Fibroblast of the aortic adventitia (primary cell): ENCODE measurements around the gene SKIL. TPM values are rescaled to one million over a fixed set of nuclear protein-coding genes. Genes with fewer than 3 reads are reported as not detected.

ENCODE experiments used
- DNase-seq: peaks from one replicate; pipeline ENCODE4 v3.0.0-alpha.2; 2010; ENCODE audit warnings: low read depth
- H3K4me3 ChIP-seq: 2 replicates; pipeline ENCODE4 v1.5.1; 2011; ENCODE audit warnings: low read depth, mild to moderate bottlenecking, control low read depth, low read length, moderate library complexity
- CTCF ChIP-seq: IDR thresholded peaks from 2 replicates; pipeline ENCODE4 v1.5.1; 2011; ENCODE audit warnings: mild to moderate bottlenecking, low read length, control low read depth, inconsistent platforms; ENCODE audit not compliant: insufficient read depth
- total RNA-seq: library from RNA; depleted of rRNA; stranded (reverse); fragments of >200 nt; gene quantifications from 2 replicates; pipeline ENCODE4 v1.2.3, GENCODE V29; 2012; ENCODE audit warnings: low replicate concordance

Gene SKIL
- total RNA-seq, 1 donor = 60.7 TPM

DNA sequence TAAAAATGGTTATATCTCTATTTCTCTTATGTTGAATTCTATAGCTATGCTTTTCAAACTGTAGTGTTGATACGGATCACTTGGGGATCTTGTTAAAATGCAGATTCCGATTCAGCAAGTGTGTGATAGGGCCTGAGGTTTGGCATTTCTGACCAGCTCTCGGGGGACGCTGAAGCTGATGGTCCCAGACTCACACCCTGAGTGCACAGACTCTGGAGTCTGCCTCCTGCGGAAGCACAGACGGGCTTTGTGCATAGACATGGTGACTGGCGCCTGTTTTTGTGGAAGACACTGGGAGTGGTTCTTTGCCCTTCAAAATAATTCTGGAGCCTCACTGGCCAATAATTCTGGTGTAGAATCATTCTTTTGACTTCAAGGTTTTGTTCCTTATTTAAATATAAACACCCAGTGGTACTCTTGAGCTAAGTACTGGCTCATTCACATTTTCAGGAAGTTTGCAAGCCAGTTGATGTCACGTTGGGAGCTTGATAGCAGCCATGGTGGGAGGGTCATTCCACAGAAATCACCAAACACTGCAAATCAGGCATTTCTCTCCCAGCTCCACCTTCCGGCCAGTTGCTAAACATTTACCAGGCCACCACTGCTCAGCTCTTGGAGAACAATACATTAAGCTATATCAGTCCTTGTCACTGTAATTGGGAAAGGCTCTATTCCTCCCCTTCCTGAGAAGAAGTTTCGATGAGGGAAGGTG, 80.3 kb downstream of the SKIL start:
- peak; percentile 49 for DNase-seq
- H3K4me3 ChIP-seq = no peak overlapping the region

GRCh38 chr3:170438836-170439235, 81.3 kb downstream of the SKIL start:
- TF ChIP-seq CTCF = no peak
- H3K4me3 ChIP-seq = no peak overlapping the region
- DNase-seq = no peak

More for the DNA sequence above, 80.3 kb downstream of the SKIL start:
- peak; percentile 14 for TF ChIP-seq CTCF

- no peak for TF ChIP-seq CTCF
- DNase-seq = peak; percentile 70
Measured at GRCh38 chr3:170440344-170440743, 82.8 kb downstream of the SKIL start.

GRCh38 chr3:170441412-170441811, 83.9 kb downstream of the SKIL start:
- DNase-seq = no peak
- TF ChIP-seq CTCF = no peak
- no peak overlapping the region for H3K4me3 ChIP-seq

More at GRCh38 chr3:170440344-170440743, 82.8 kb downstream of the SKIL start:
- no peak overlapping the region for H3K4me3 ChIP-seq

DNA sequence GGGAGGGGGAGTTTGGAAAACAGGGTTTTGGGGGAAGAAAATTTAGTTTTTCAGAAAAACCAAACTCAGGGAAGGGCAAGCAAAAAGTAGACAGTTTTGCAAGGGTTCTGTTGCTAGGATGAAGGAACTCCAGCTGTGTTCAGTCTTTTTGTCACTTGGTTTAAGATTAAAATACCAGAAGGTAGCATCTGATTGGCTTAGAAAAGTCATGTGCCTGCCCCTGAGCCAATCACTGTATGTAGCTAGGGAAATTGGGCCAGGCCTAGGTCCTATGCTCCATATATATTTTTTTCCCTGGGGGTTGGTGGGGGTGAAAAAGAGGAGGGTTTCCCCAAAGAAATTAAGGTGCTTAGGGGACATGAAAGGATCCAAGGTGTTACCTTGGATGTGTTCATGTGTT, 85.4 kb downstream of the SKIL start:
- no peak for TF ChIP-seq CTCF
- DNase-seq = peak; percentile 53
- no peak overlapping the region for H3K4me3 ChIP-seq

DNA sequence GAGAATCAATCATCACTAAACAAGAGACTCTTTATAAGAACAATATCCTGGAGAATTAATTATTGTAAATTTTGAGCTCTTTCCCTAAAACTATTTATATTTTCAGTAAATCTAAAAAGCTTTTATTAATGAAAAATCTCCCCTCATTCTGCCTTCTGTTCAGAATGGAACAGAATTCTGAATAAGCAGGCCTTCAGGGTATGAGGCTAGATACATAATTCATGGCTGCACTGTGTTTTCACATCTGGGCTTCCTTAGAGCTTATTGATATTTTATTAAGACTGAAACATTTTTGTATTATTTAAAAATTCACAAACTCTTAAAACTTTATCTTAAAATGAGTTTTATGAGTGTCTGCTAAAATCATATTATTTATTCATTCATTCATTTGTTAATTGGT, 85.9 kb downstream of the SKIL start:
- TF ChIP-seq CTCF = no peak
- no peak overlapping the region for H3K4me3 ChIP-seq
- DNase-seq = no peak

Other genes starting within 250 kb of the SKIL start
- 50.4 and 65.6 TPM in 2 replicates for gene PHC3, start 176.0 kb upstream of the SKIL start, total RNA-seq
- 56.2 and 63.9 TPM in 2 replicates for gene PRKCI, start 135.3 kb upstream of the SKIL start, total RNA-seq
- gene CLDN11, start 61.2 kb downstream of the SKIL start, total RNA-seq = 375 and 661 TPM in 2 replicates
- gene SLC7A14, start 228.4 kb downstream of the SKIL start, total RNA-seq = 3.7 and 6.1 TPM in 2 replicates